Nephron progenitor cell (in vitro differentiated cells): ENCODE data around the gene POU6F2.

Source experiments
- DNase-seq: peaks from one replicate; pipeline ENCODE4 v3.0.0; 2021
- H3K27ac Mint-ChIP-seq: 2 replicates; pipeline ENCODE4 v1.8.0; 2021; ENCODE audit warnings: mild to moderate bottlenecking, moderate library complexity, mixed read lengths
- H3K27me3 Mint-ChIP-seq: 2 replicates; pipeline ENCODE4 v1.8.0; 2021; ENCODE audit warnings: mild to moderate bottlenecking, low read depth, mixed read lengths; ENCODE audit not compliant: poor library complexity
- H3K36me3 Mint-ChIP-seq: 2 replicates; pipeline ENCODE4 v1.8.0; 2021; ENCODE audit warnings: low read depth, mixed read lengths
- H3K4me1 Mint-ChIP-seq: 2 replicates; pipeline ENCODE4 v1.8.0; 2021; ENCODE audit warnings: mixed read lengths
- H3K4me3 Mint-ChIP-seq: 2 replicates; pipeline ENCODE4 v1.8.0; 2021; ENCODE audit warnings: mild to moderate bottlenecking, moderate library complexity, mixed read lengths
- H3K9me3 Mint-ChIP-seq: 2 replicates; pipeline ENCODE4 v1.8.0; 2021; ENCODE audit warnings: mild to moderate bottlenecking, moderate library complexity, mixed read lengths
- TF ChIP-seq, protein P1 (sequence below): fragments of 200-600 bp; sonication (generic); IDR thresholded peaks from 2 replicates; pipeline ENCODE4 v1.5.0; 2021; ENCODE audit warnings: antibody characterized with exemption

Gene POU6F2

DNA sequence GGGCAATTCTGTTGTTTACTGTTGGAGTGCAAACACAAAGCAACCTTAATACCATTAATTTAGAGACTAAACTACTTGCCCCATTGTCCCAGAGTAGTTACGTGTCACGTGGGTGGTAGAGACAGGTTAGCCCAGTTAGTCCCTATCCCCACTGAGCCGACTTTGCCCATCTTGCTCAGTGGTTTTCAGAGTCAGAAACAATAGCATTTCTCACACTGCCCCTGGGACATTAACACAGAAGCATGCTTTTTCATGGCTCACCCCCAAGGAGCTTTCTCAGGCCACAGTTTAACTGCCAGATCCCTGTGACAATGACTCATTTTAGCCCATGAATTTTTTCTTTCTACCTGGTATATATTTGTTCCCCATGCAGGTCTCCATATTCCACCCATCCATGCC is 271.0 kb downstream of the POU6F2 start:
- Mint-ChIP-seq H3K4me1 (no peaks in the 10 kb centered on the region), H3K36me3 (no peaks in the 10 kb centered on the region), H3K4me3 (no peak overlapping the region), H3K27me3 (peaks cover 2% of the 10 kb centered on the region), H3K9me3 (no peaks in the 10 kb centered on the region), H3K27ac (no peak overlapping the region)
- TF ChIP-seq, protein P1, sequence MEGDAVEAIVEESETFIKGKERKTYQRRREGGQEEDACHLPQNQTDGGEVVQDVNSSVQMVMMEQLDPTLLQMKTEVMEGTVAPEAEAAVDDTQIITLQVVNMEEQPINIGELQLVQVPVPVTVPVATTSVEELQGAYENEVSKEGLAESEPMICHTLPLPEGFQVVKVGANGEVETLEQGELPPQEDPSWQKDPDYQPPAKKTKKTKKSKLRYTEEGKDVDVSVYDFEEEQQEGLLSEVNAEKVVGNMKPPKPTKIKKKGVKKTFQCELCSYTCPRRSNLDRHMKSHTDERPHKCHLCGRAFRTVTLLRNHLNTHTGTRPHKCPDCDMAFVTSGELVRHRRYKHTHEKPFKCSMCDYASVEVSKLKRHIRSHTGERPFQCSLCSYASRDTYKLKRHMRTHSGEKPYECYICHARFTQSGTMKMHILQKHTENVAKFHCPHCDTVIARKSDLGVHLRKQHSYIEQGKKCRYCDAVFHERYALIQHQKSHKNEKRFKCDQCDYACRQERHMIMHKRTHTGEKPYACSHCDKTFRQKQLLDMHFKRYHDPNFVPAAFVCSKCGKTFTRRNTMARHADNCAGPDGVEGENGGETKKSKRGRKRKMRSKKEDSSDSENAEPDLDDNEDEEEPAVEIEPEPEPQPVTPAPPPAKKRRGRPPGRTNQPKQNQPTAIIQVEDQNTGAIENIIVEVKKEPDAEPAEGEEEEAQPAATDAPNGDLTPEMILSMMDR = no peak
- DNase-seq = no peak

GRCh38 chr7:39249635-39250152 is 272.0 kb downstream of the POU6F2 start:
- no peak for DNase-seq

DNA sequence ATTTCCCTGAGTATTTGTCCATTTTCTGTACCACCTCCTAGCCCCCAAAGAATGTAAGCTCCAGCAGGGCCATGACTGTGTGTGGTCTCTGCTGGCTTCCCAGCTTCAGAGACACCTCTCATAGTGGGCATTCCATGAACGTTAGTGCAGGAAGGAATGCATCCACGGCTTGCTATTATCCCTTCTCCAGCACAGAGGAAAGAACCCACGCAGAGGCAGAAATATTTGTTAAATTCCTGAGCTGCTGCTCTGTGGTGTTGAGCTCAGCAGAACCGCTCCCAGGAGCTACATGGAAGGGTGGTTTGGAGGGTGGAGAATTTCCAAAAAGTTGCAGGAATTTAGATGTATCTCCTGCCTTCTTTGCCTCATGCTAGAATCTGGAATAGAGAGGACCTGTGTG is 275.2 kb downstream of the POU6F2 start:
- DNase-seq = no peak
- H3K27me3 Mint-ChIP-seq = no peaks in the 10 kb centered on the region
- H3K9me3 Mint-ChIP-seq = no peaks in the 10 kb centered on the region
- H3K27ac Mint-ChIP-seq = no peak overlapping the region
- no peak overlapping the region for H3K4me3 Mint-ChIP-seq
- H3K4me1 Mint-ChIP-seq = no peaks in the 10 kb centered on the region
- TF ChIP-seq, protein P1 = no peak
- no peaks in the 10 kb centered on the region for H3K36me3 Mint-ChIP-seq

More at GRCh38 chr7:39249635-39250152, 272.0 kb downstream of the POU6F2 start:
- H3K4me1 Mint-ChIP-seq = no peaks in the 10 kb centered on the region
- no peak overlapping the region for H3K27ac Mint-ChIP-seq
- H3K9me3 Mint-ChIP-seq = no peaks in the 10 kb centered on the region
- H3K36me3 Mint-ChIP-seq = no peaks in the 10 kb centered on the region
- H3K27me3 Mint-ChIP-seq = peaks cover 2% of the 10 kb centered on the region
- H3K4me3 Mint-ChIP-seq = no peak overlapping the region
- TF ChIP-seq, protein P1 = no peak

DNA sequence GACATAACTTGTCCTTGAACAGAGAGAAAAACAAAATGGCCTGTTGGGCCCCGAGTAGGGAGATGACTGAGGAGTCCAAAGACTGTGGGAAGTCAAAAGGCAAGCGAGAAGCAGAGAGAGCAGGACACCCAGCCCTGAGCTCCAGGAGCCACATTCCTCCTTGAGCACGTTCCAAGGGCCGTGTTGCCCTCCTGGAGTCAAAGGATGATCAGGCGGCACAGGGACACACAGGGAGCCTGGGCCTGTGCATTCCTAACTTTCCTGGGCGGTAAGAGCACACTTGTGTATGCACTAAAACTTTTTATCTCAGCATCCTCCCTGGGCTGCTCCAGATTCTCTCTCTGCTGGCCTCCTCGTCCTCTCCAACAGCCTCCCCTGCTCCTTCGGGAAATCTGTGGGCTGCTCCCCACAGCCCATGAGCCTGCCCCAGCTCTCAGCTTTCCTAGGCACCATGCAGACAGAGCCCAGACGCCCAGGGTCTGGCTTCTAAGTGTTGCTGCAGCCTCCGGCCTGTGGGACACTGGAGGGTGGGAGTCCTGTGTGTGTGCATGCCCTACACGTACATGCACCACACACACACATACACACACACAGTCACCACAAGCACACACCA is 281.8 kb downstream of the POU6F2 start:
- H3K27me3 Mint-ChIP-seq = no peaks in the 10 kb centered on the region
- no peaks in the 10 kb centered on the region for H3K4me1 Mint-ChIP-seq
- no peak for DNase-seq
- TF ChIP-seq, protein P1 = no peak
- H3K4me3 Mint-ChIP-seq = no peak overlapping the region
- H3K27ac Mint-ChIP-seq = peak overlapping the region; percentile 54
- no peaks in the 10 kb centered on the region for H3K36me3 Mint-ChIP-seq
- no peaks in the 10 kb centered on the region for H3K9me3 Mint-ChIP-seq

GRCh38 chr7:39260279-39260844 is 282.7 kb downstream of the POU6F2 start:
- TF ChIP-seq, protein P1 = no peak
- Mint-ChIP-seq H3K36me3 (no peaks in the 10 kb centered on the region), H3K27ac (no peak overlapping the region), H3K9me3 (no peaks in the 10 kb centered on the region), H3K4me3 (no peak overlapping the region), H3K4me1 (no peaks in the 10 kb centered on the region), H3K27me3 (no peaks in the 10 kb centered on the region)
- no peak for DNase-seq

GRCh38 chr7:39261771-39262170 is 284.1 kb downstream of the POU6F2 start:
- Mint-ChIP-seq H3K9me3 (no peaks in the 10 kb centered on the region), H3K4me1 (no peaks in the 10 kb centered on the region), H3K27ac (no peak overlapping the region), H3K27me3 (no peaks in the 10 kb centered on the region), H3K4me3 (no peak overlapping the region), H3K36me3 (no peaks in the 10 kb centered on the region)
- TF ChIP-seq, protein P1 = no peak
- DNase-seq = no peak
